Muscle of leg (tissue), 11 donors: ENCODE results near the gene ZCCHC14. TPM values are rescaled to one million over a fixed set of nuclear protein-coding genes. Genes with fewer than 3 reads are reported as not detected.
"Not testable (repeated sequence)": the region's sequence is repeated elsewhere in the genome, so short reads cannot be mapped to it uniquely, and the experiment has no call there.

Source experiments
- DNase-seq: peaks from one replicate; pipeline ENCODE4 v3.0.0; 2013
- H3K27ac ChIP-seq: one replicate; pipeline ENCODE4 v1.5.1; 2013; ENCODE audit warnings: mild to moderate bottlenecking, low read length, control low read depth
- H3K27me3 ChIP-seq: one replicate; pipeline ENCODE4 v1.6.1; 2013; ENCODE audit warnings: low read length; ENCODE audit not compliant: control insufficient read depth, insufficient read depth
- H3K36me3 ChIP-seq: one replicate; pipeline ENCODE4 v1.6.1; 2013; ENCODE audit warnings: low read length; ENCODE audit not compliant: control insufficient read depth, insufficient read depth
- H3K4me1 ChIP-seq: one replicate; pipeline ENCODE4 v1.6.1; 2013; ENCODE audit warnings: low read length; ENCODE audit not compliant: control insufficient read depth, insufficient read depth
- H3K4me3 ChIP-seq: one replicate; pipeline ENCODE4 v1.5.1; 2013; ENCODE audit warnings: low read length, control low read depth
- H3K9me3 ChIP-seq: replicated peaks from 2 replicates; pipeline ENCODE4 v1.6.1; 2013; ENCODE audit warnings: low read depth, low read length; ENCODE audit not compliant: control insufficient read depth
- WGBS: methylation state at CpG from one replicate; pipeline ENCODE4 v1.1.5; 2013; ENCODE audit warnings: missing lambda C conversion rate; ENCODE audit not compliant: insufficient coverage; 5-methylcytosine and 5-hydroxymethylcytosine counted together
- polyA plus RNA-seq, 8 donors: library from polyadenylated mRNA; unstranded; fragments of 120-200 nt; gene quantifications; one replicate each; pipeline versions ENCODE4 v1.2.1 to v1.2.3, GENCODE V29; 2013; ENCODE audit warnings: inconsistent platforms in 1 of 8, low replicate concordance in 1 of 8; ENCODE audit not compliant: insufficient read length in 8 of 8, insufficient read depth in 1 of 8
- total RNA-seq: library from RNA; stranded (reverse); fragments of 120-200 nt; gene quantifications from one replicate; pipeline ENCODE4 v1.2.4, GENCODE V29; 2013

The ZCCHC14 gene
- total and polyA plus RNA-seq, 9 donors, result 10.1 to 23.2 (median 17.3) TPM

DNA sequence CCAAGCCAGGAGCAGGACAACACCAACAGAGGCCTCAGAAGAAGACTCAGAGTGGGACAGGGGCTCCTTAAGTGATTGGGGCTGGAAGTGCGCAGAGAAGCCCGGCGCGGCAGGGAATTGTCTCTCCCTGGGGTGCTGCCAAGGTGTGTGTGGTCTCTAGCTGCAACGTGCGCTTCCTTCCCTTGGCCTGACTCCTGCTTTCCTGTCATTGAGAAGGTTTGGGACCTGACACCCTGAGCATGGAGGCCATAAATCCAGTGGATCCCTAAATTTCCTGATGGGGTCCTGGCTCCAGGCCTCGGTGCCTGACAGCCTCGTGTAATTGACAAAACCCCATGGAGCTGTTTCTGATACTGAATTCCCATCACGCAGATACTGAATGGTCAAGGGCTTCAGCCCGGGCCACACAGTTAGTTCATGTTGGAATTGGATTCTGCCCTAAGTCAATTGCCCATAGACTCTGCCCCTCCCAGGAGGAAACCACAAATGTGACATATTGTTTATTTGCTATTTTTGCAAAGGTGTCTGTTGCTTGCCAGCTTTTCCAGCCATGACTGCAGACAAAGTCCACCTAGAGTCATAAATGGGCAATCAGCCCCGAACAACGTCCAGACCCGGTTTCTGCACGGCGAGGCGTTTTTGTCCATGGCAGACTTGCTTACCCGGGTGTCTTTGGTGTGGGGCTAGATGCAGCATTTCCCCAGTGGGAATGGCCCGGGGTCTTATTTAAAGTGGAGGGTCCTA is 4.4 kb upstream of the ZCCHC14 start:
- not testable (repeated sequence) for H3K4me1 ChIP-seq, DNase-seq, H3K27me3 ChIP-seq, H3K4me3 ChIP-seq, H3K27ac ChIP-seq, H3K36me3 ChIP-seq, H3K9me3 ChIP-seq
- 60% methylated on average over 10 of the region's 18 CpGs for WGBS

GRCh38 chr16:87496447-87496801 is 3.6 kb upstream of the ZCCHC14 start:
- WGBS, result no CpG with 5 or more reads among the region's 2 CpGs

GRCh38 chr16:87495578-87496446 is 3.0 kb upstream of the ZCCHC14 start:
- H3K36me3 ChIP-seq, result no peaks in the 10 kb centered on the region
- no peaks in the 10 kb centered on the region for H3K9me3 ChIP-seq
- 56% methylated on average over 4 of the region's 17 CpGs for WGBS
- H3K4me1 ChIP-seq, result peaks cover 12% of the 10 kb centered on the region
- peaks cover 5% of the 10 kb centered on the region for H3K27me3 ChIP-seq
- H3K27ac ChIP-seq, result no peak overlapping the region
- H3K4me3 ChIP-seq, result no peak overlapping the region
- DNase-seq, result no peak

More at GRCh38 chr16:87496447-87496801, 3.6 kb upstream of the ZCCHC14 start:
- Histone ChIP-seq H3K27me3 (peaks cover 5% of the 10 kb centered on the region), H3K4me3 (no peak overlapping the region), H3K9me3 (no peaks in the 10 kb centered on the region), H3K36me3 (no peaks in the 10 kb centered on the region), H3K27ac (no peak overlapping the region), H3K4me1 (peaks cover 6% of the 10 kb centered on the region)
- DNase-seq, result no peak

- Histone ChIP-seq H3K4me3 (peak overlapping the region; percentile 46), H3K27me3 (peaks cover 5% of the 10 kb centered on the region), H3K9me3 (no peaks in the 10 kb centered on the region), H3K27ac (no peak overlapping the region), H3K4me1 (peaks cover 20% of the 10 kb centered on the region), H3K36me3 (no peaks in the 10 kb centered on the region)
- DNase-seq, result no peak
- 62% methylated on average over 5 of the region's 23 CpGs for WGBS
Measured at GRCh38 chr16:87493608-87494280, 920 bp upstream of the ZCCHC14 start.

GRCh38 chr16:87492291-87492630 is 563 bp downstream of the ZCCHC14 start:
- Histone ChIP-seq H3K4me3 (no peak overlapping the region), H3K4me1 (peaks cover 27% of the 10 kb centered on the region), H3K27ac (no peak overlapping the region), H3K36me3 (no peaks in the 10 kb centered on the region), H3K9me3 (no peaks in the 10 kb centered on the region), H3K27me3 (peaks cover 5% of the 10 kb centered on the region)
- DNase-seq, result no peak
- under 1% methylated on average over 49 of the region's 74 CpGs for WGBS

GRCh38 chr16:87491522-87492290 is 1.1 kb downstream of the ZCCHC14 start:
- H3K4me1 ChIP-seq, result peaks cover 31% of the 10 kb centered on the region

GRCh38 chr16:87490799-87491521 is 1.9 kb downstream of the ZCCHC14 start:
- Histone ChIP-seq H3K4me3 (peak overlapping the region; percentile 42), H3K4me1 (peaks cover 36% of the 10 kb centered on the region)
- not testable (repeated sequence) for H3K27me3 ChIP-seq, H3K9me3 ChIP-seq, DNase-seq, H3K36me3 ChIP-seq, H3K27ac ChIP-seq
- 31% methylated on average over 17 of the region's 45 CpGs for WGBS

More at GRCh38 chr16:87491522-87492290, 1.1 kb downstream of the ZCCHC14 start:
- Histone ChIP-seq H3K27me3 (peaks cover 5% of the 10 kb centered on the region), H3K27ac (no peak overlapping the region), H3K4me3 (peak overlapping the region; percentile 42), H3K9me3 (no peaks in the 10 kb centered on the region), H3K36me3 (no peaks in the 10 kb centered on the region)
- DNase-seq, result no peak
- WGBS, result 7% methylated on average over 74 of the region's 80 CpGs

GRCh38 chr16:87490096-87490798 is 2.6 kb downstream of the ZCCHC14 start:
- Histone ChIP-seq H3K36me3 (no peaks in the 10 kb centered on the region), H3K4me1 (peaks cover 36% of the 10 kb centered on the region), H3K9me3 (no peaks in the 10 kb centered on the region), H3K27ac (no peak overlapping the region), H3K27me3 (peaks cover 5% of the 10 kb centered on the region), H3K4me3 (peak overlapping the region; percentile 42)
- WGBS, result 27% methylated on average over 15 of the region's 16 CpGs
- no peak for DNase-seq
